HepG2 (cell line): ENCODE results near the gene C2orf81. TPM values are rescaled to one million over a fixed set of nuclear protein-coding genes. Genes with fewer than 3 reads are reported as not detected.

Experiments used
- ATAD3A ChIP-seq: sonication (generic); formaldehyde crosslinking; IDR thresholded peaks from 2 replicates; pipeline ENCODE4 v1.4.0; 2020; ENCODE audit warnings: missing genetic modification reagents
- EEA1 ChIP-seq: sonication (generic); formaldehyde crosslinking; IDR thresholded peaks from 2 replicates; pipeline ENCODE4 v1.5.1; 2020; ENCODE audit warnings: mild to moderate bottlenecking, missing genetic modification reagents, borderline replicate concordance
- HMG20B ChIP-seq: conservative IDR thresholded peaks from 2 replicates; pipeline ENCODE4 v1.6.1; 2016; ENCODE audit warnings: missing genetic modification reagents, missing compliant biosample characterization
- HNRNPLL ChIP-seq: fragments of 200-400 bp; formaldehyde crosslinking; IDR thresholded peaks from 2 replicates; pipeline ENCODE4 v1.6.1; 2017; ENCODE audit warnings: mild to moderate bottlenecking, low read depth, low read length; ENCODE audit not compliant: poor library complexity, severe bottlenecking
- MZF1 ChIP-seq: sonication (generic); formaldehyde crosslinking; IDR thresholded peaks from 2 replicates; pipeline ENCODE4 v1.8.1; 2023; ENCODE audit warnings: mild to moderate bottlenecking, missing genetic modification reagents, borderline replicate concordance
- PTBP1 ChIP-seq: fragments of 200-400 bp; formaldehyde crosslinking; IDR thresholded peaks from 2 replicates; pipeline ENCODE4 v1.6.1; 2018; ENCODE audit warnings: low read length, low read depth; ENCODE audit not compliant: poor library complexity, severe bottlenecking
- RBFOX2 ChIP-seq: fragments of 200-400 bp; formaldehyde crosslinking; IDR thresholded peaks from 2 replicates; pipeline ENCODE4 v1.6.1; 2017; ENCODE audit warnings: low read depth, mild to moderate bottlenecking, low read length
- RCOR2 ChIP-seq: IDR thresholded peaks from 2 replicates; pipeline ENCODE4 v1.6.1; 2016; ENCODE audit warnings: missing biosample characterization, missing genetic modification reagents
- SP1 ChIP-seq, 2 experiments: fragments of 450-650 bp in 1 of 2; sonication (generic) in 1 of 2; formaldehyde crosslinking in 1 of 2; IDR thresholded peaks; 2 replicates each; pipeline versions ENCODE4 v1.4.0 to v1.6.1; 2016 to 2020; ENCODE audit warnings: missing genetic modification reagents in 1 of 2
- STAT5B ChIP-seq: sonication (generic); formaldehyde crosslinking; IDR thresholded peaks from 2 replicates; pipeline ENCODE4 v1.4.0; 2020; ENCODE audit warnings: missing genetic modification reagents
- TARDBP ChIP-seq: sonication (generic); formaldehyde crosslinking; IDR thresholded peaks from 2 replicates; pipeline ENCODE4 v1.8.0; 2022; ENCODE audit warnings: mild to moderate bottlenecking, missing genetic modification reagents
- ZBTB20 ChIP-seq: sonication (generic); formaldehyde crosslinking; IDR thresholded peaks from 2 replicates; pipeline ENCODE4 v1.8.1; 2023; ENCODE audit warnings: missing genetic modification reagents, low read depth, mild to moderate bottlenecking, borderline replicate concordance
- ZNF274 ChIP-seq: sonication (generic); formaldehyde crosslinking; IDR thresholded peaks from 2 replicates; pipeline ENCODE4 v1.5.1; 2020; ENCODE audit warnings: mild to moderate bottlenecking, missing genetic modification reagents
- ZNF326 ChIP-seq: sonication (generic); formaldehyde crosslinking; IDR thresholded peaks from 2 replicates; pipeline ENCODE4 v1.4.0; 2020; ENCODE audit warnings: missing genetic modification reagents, borderline replicate concordance
- ZNF569 ChIP-seq: sonication (generic); formaldehyde crosslinking; IDR thresholded peaks from 2 replicates; pipeline ENCODE4 v1.5.0; 2020; ENCODE audit warnings: mild to moderate bottlenecking, missing genetic modification reagents, moderate library complexity, borderline replicate concordance
- ZNF572 ChIP-seq: sonication (generic); formaldehyde crosslinking; IDR thresholded peaks from 2 replicates; pipeline ENCODE4 v1.5.1; 2020; ENCODE audit warnings: mild to moderate bottlenecking, missing genetic modification reagents
- ZNF660 ChIP-seq: sonication (generic); formaldehyde crosslinking; IDR thresholded peaks from 2 replicates; pipeline ENCODE4 v1.5.1; 2020; ENCODE audit warnings: mild to moderate bottlenecking, low read depth, missing genetic modification reagents, borderline replicate concordance
- ZSCAN12 ChIP-seq: sonication (generic); formaldehyde crosslinking; IDR thresholded peaks from 2 replicates; pipeline ENCODE4 v1.9.0; 2021; ENCODE audit warnings: mild to moderate bottlenecking, missing genetic modification reagents
- polyA plus RNA-seq, 8 experiments: library from polyadenylated mRNA; depleted of rRNA in 3 of 8; stranded (reverse) in 7 of 8; unstranded in 1 of 8; fragments of >200 nt; fragmentation: Illumina TruSeq in 4 of 8; extraction: Trizol in 4 of 8; gene quantifications; 2 replicates each; pipeline versions ENCODE4 v1.2.1 to v1.2.3, GENCODE V29; 2011 to 2016; ENCODE audit warnings: low read depth in 4 of 8, missing spikeins in 1 of 8, mixed read lengths in 1 of 8; ENCODE audit not compliant: insufficient read depth in 1 of 8
- total RNA-seq, 5 experiments: library from RNA; depleted of rRNA; stranded (reverse); fragments of >200 nt; fragmentation: Illumina TruSeq; extraction: Trizol; gene quantifications; 2 replicates each; pipeline ENCODE4 v1.2.3, GENCODE V29; 2016; ENCODE audit warnings: low read depth in 1 of 5
- TF ChIP-seq, protein P1 (sequence below): sonication (generic); formaldehyde crosslinking; IDR thresholded peaks from 2 replicates; pipeline ENCODE4 v1.8.0; 2023; ENCODE audit warnings: mild to moderate bottlenecking, missing genetic modification reagents
- TF ChIP-seq, protein P2 (sequence below): sonication (generic); formaldehyde crosslinking; IDR thresholded peaks from 2 replicates; pipeline ENCODE4 v1.8.1; 2022; ENCODE audit warnings: mild to moderate bottlenecking, missing genetic modification reagents
- TF ChIP-seq, protein P3 (sequence below): sonication (generic); formaldehyde crosslinking; IDR thresholded peaks from 2 replicates; pipeline ENCODE4 v1.5.0; 2020; ENCODE audit warnings: mild to moderate bottlenecking, missing genetic modification reagents
- TF ChIP-seq, protein P4 (sequence below): sonication (generic); formaldehyde crosslinking; IDR thresholded peaks from 2 replicates; pipeline ENCODE4 v1.5.1; 2020; ENCODE audit warnings: mild to moderate bottlenecking, missing genetic modification reagents, moderate library complexity

The C2orf81 gene
- total and polyA plus RNA-seq, 2 of the 13 experiments (the other 11 are each of a cell fraction or from before 2014, with no cell fraction given), result 0.15 to 0.17 TPM

DNA sequence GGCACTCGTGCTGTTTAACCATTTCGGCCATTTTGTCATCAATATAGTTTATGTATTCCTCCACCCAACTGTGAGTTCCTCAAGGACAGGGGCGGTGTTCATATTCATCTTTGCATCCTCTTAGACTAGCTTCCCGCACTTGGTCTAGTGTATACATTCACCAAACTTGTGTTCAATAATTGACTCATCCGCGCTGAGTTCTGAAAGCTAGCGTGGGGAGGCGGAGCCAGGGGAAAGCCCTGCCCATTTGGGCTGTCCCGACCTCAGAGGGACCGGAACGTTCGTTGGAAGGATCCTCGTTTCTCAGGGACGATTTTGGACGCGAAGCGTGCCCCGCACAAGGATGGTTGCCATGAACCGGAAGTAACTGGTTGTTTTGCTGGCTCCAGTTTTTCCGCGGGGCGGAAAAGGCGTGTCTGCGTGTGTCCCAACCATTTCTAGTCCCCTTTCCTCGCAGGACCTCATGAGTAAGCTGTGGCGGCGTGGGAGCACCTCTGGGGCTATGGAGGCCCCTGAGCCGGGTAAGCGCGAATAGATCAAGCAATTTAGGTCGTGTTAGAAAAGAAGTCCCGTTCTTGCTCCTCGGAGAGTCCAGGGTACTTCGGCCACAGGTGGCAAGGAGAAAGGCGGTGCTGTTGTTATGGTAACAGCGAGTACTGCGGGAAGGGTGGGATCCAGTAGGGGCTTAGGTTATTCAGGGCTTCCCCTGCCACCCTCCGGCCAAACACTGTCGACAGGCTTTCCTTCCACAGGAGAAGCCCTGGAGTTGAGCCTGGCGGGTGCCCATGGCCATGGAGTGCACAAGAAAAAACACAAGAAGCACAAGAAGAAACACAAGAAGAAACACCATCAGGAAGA, 33.5 kb upstream of the C2orf81 start, which contains the start of gene INO80B (continued):
- peak; percentile 96 for TF ChIP-seq HNRNPLL
- TF ChIP-seq HMG20B (CRISPR knock-in tag), result peak; percentile 43; the same call in 1 of the 2 replicates
- TF ChIP-seq SP1 (IDR thresholded peaks at IDR 0.05), result no peak
- TF ChIP-seq SP1 (CRISPR knock-in tag; IDR thresholded peaks at IDR 0.05), result peak; percentile 99
- no peak for TF ChIP-seq RCOR2 (CRISPR knock-in tag)
- no peak; the same call in 1 of the 2 replicates for TF ChIP-seq STAT5B
- peak; percentile 98 for TF ChIP-seq ZNF572
- peak; percentile 99 for TF ChIP-seq TARDBP (CRISPR knock-in tag)
- TF ChIP-seq, protein P1, sequence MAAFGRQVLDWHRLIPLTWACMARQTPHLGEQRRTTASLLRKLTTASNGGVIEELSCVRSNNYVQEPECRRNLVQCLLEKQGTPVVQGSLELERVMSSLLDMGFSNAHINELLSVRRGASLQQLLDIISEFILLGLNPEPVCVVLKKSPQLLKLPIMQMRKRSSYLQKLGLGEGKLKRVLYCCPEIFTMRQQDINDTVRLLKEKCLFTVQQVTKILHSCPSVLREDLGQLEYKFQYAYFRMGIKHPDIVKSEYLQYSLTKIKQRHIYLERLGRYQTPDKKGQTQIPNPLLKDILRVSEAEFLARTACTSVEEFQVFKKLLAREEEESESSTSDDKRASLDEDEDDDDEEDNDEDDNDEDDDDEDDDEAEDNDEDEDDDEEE, result peak; percentile 92; the same call in 1 of the 2 replicates
- TF ChIP-seq ZSCAN12 (CRISPR knock-in tag), result no peak
- TF ChIP-seq, protein P2, sequence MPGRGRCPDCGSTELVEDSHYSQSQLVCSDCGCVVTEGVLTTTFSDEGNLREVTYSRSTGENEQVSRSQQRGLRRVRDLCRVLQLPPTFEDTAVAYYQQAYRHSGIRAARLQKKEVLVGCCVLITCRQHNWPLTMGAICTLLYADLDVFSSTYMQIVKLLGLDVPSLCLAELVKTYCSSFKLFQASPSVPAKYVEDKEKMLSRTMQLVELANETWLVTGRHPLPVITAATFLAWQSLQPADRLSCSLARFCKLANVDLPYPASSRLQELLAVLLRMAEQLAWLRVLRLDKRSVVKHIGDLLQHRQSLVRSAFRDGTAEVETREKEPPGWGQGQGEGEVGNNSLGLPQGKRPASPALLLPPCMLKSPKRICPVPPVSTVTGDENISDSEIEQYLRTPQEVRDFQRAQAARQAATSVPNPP (CRISPR knock-in tag), result peak; percentile 93
- TF ChIP-seq, protein P3, sequence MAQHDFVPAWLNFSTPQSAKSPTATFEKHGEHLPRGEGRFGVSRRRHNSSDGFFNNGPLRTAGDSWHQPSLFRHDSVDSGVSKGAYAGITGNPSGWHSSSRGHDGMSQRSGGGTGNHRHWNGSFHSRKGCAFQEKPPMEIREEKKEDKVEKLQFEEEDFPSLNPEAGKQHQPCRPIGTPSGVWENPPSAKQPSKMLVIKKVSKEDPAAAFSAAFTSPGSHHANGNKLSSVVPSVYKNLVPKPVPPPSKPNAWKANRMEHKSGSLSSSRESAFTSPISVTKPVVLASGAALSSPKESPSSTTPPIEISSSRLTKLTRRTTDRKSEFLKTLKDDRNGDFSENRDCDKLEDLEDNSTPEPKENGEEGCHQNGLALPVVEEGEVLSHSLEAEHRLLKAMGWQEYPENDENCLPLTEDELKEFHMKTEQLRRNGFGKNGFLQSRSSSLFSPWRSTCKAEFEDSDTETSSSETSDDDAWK (CRISPR knock-in tag), result no peak
- TF ChIP-seq ZNF274, result peak; percentile 85
- TF ChIP-seq, protein P4, sequence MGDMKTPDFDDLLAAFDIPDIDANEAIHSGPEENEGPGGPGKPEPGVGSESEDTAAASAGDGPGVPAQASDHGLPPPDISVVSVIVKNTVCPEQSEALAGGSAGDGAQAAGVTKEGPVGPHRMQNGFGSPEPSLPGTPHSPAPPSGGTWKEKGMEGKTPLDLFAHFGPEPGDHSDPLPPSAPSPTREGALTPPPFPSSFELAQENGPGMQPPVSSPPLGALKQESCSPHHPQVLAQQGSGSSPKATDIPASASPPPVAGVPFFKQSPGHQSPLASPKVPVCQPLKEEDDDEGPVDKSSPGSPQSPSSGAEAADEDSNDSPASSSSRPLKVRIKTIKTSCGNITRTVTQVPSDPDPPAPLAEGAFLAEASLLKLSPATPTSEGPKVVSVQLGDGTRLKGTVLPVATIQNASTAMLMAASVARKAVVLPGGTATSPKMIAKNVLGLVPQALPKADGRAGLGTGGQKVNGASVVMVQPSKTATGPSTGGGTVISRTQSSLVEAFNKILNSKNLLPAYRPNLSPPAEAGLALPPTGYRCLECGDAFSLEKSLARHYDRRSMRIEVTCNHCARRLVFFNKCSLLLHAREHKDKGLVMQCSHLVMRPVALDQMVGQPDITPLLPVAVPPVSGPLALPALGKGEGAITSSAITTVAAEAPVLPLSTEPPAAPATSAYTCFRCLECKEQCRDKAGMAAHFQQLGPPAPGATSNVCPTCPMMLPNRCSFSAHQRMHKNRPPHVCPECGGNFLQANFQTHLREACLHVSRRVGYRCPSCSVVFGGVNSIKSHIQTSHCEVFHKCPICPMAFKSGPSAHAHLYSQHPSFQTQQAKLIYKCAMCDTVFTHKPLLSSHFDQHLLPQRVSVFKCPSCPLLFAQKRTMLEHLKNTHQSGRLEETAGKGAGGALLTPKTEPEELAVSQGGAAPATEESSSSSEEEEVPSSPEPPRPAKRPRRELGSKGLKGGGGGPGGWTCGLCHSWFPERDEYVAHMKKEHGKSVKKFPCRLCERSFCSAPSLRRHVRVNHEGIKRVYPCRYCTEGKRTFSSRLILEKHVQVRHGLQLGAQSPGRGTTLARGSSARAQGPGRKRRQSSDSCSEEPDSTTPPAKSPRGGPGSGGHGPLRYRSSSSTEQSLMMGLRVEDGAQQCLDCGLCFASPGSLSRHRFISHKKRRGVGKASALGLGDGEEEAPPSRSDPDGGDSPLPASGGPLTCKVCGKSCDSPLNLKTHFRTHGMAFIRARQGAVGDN, result peak; percentile 87
- TF ChIP-seq ZNF569 (CRISPR knock-in tag), result 0 out of 2 replicates have a peak, but pooled peaks have one; percentile 30
- TF ChIP-seq EEA1, result no peak
- no peak for TF ChIP-seq ATAD3A
- TF ChIP-seq ZBTB20 (CRISPR knock-in tag), result peak; percentile 82
- TF ChIP-seq PTBP1, result peak; percentile 86
- TF ChIP-seq MZF1, result no peak
- TF ChIP-seq ZNF326 (CRISPR knock-in tag), result no peak
- no peak for TF ChIP-seq ZNF660 (CRISPR knock-in tag)
- TF ChIP-seq RBFOX2, result no peak
